ENCODE results near the gene RCBTB1.

The RCBTB1 gene

DNA sequence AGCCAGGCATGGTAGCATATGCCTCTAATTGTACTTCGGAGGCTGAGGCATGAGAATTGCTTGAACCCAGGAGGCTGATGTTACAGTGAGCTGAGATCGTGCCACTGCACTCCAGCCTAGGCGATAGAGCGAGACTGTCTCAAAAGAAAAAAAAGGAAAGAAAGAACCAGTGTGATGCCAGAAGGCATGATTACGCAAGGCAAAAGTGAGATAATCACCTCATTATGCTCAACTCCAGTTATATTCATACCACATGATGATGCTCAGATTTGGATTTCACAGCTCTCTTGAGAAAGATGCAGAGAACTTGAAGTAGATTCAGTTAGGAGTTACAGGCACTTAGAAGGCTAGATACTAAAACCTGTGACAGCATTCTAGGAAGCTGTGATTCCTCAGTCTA, 21.8 kb downstream of the RCBTB1 start:
- TF ChIP-seq RAD21 (IDR thresholded peaks at IDR 0.05; ENCODE audit: low read depth) (no peak), NFIC (IDR thresholded peaks at IDR 0.05) (no peak), EP300 (IDR thresholded peaks at IDR 0.05; ENCODE audit: borderline replicate concordance) (no peak), CREB1 (IDR thresholded peaks at IDR 0.05; ENCODE audit: low read depth) (no peak), TCF12 (IDR thresholded peaks at IDR 0.05; ENCODE audit: low read depth) (no peak), EGR1 (IDR thresholded peaks at IDR 0.05) (no peak), TEAD4 (IDR thresholded peaks at IDR 0.05) (no peak), FOXM1 (IDR thresholded peaks at IDR 0.05; ENCODE audit: borderline replicate concordance, low read depth) (no peak), ZBTB7A (IDR thresholded peaks at IDR 0.05; ENCODE audit: low read depth) (no peak), CEBPB (IDR thresholded peaks at IDR 0.05) (no peak)
- TF ChIP-seq, protein P1, sequence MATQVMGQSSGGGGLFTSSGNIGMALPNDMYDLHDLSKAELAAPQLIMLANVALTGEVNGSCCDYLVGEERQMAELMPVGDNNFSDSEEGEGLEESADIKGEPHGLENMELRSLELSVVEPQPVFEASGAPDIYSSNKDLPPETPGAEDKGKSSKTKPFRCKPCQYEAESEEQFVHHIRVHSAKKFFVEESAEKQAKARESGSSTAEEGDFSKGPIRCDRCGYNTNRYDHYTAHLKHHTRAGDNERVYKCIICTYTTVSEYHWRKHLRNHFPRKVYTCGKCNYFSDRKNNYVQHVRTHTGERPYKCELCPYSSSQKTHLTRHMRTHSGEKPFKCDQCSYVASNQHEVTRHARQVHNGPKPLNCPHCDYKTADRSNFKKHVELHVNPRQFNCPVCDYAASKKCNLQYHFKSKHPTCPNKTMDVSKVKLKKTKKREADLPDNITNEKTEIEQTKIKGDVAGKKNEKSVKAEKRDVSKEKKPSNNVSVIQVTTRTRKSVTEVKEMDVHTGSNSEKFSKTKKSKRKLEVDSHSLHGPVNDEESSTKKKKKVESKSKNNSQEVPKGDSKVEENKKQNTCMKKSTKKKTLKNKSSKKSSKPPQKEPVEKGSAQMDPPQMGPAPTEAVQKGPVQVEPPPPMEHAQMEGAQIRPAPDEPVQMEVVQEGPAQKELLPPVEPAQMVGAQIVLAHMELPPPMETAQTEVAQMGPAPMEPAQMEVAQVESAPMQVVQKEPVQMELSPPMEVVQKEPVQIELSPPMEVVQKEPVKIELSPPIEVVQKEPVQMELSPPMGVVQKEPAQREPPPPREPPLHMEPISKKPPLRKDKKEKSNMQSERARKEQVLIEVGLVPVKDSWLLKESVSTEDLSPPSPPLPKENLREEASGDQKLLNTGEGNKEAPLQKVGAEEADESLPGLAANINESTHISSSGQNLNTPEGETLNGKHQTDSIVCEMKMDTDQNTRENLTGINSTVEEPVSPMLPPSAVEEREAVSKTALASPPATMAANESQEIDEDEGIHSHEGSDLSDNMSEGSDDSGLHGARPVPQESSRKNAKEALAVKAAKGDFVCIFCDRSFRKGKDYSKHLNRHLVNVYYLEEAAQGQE (IDR thresholded peaks at IDR 0.05; ENCODE audit: low read depth) = no peak
- TF ChIP-seq, protein P2, sequence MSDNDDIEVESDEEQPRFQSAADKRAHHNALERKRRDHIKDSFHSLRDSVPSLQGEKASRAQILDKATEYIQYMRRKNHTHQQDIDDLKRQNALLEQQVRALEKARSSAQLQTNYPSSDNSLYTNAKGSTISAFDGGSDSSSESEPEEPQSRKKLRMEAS (IDR thresholded peaks at IDR 0.05) = no peak
- TF ChIP-seq, protein P3, sequence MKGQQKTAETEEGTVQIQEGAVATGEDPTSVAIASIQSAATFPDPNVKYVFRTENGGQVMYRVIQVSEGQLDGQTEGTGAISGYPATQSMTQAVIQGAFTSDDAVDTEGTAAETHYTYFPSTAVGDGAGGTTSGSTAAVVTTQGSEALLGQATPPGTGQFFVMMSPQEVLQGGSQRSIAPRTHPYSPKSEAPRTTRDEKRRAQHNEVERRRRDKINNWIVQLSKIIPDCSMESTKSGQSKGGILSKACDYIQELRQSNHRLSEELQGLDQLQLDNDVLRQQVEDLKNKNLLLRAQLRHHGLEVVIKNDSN (IDR thresholded peaks at IDR 0.05) = no peak

DNA sequence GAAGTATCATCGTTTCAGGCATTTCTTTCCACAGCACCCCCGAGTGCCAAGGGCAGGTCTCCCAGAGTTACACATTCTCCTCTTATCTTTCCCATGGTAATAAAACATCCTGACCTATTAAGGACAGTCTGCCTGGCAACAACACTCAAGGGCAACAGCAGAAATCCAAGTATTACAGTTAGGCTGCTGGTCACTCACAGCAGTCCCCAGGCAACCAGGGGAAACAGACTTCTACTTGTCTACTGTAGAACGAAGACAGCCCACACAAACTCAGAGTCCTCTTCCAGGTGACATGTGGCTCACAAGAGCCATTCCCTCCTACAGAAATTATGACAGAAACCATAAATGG, 24.3 kb downstream of the RCBTB1 start:
- no peak for TF ChIP-seq TAF1 (IDR thresholded peaks at IDR 0.05; ENCODE audit: low read depth)
- TF ChIP-seq TEAD4 (IDR thresholded peaks at IDR 0.05) = no peak
- TF ChIP-seq CEBPB (IDR thresholded peaks at IDR 0.05) = no peak
- TF ChIP-seq EP300 (IDR thresholded peaks at IDR 0.05; ENCODE audit: borderline replicate concordance) = no peak
- TF ChIP-seq FOXM1 (IDR thresholded peaks at IDR 0.05; ENCODE audit: borderline replicate concordance, low read depth) = no peak
- TF ChIP-seq, protein P1 (IDR thresholded peaks at IDR 0.05; ENCODE audit: low read depth) = no peak
- TF ChIP-seq YY1 (IDR thresholded peaks at IDR 0.05; ENCODE audit: low read depth) = no peak
- TF ChIP-seq, protein P2 (IDR thresholded peaks at IDR 0.05) = no peak
- no peak for TF ChIP-seq EGR1 (IDR thresholded peaks at IDR 0.05)
- TF ChIP-seq NFIC (IDR thresholded peaks at IDR 0.05) = no peak
- TF ChIP-seq RAD21 (IDR thresholded peaks at IDR 0.05; ENCODE audit: low read depth) = no peak
- TF ChIP-seq ZBTB7A (IDR thresholded peaks at IDR 0.05; ENCODE audit: low read depth) = no peak
- TF ChIP-seq TCF12 (IDR thresholded peaks at IDR 0.05; ENCODE audit: low read depth) = no peak
- no peak for TF ChIP-seq CREB1 (IDR thresholded peaks at IDR 0.05; ENCODE audit: low read depth)
- TF ChIP-seq, protein P3 (IDR thresholded peaks at IDR 0.05) = no peak

DNA sequence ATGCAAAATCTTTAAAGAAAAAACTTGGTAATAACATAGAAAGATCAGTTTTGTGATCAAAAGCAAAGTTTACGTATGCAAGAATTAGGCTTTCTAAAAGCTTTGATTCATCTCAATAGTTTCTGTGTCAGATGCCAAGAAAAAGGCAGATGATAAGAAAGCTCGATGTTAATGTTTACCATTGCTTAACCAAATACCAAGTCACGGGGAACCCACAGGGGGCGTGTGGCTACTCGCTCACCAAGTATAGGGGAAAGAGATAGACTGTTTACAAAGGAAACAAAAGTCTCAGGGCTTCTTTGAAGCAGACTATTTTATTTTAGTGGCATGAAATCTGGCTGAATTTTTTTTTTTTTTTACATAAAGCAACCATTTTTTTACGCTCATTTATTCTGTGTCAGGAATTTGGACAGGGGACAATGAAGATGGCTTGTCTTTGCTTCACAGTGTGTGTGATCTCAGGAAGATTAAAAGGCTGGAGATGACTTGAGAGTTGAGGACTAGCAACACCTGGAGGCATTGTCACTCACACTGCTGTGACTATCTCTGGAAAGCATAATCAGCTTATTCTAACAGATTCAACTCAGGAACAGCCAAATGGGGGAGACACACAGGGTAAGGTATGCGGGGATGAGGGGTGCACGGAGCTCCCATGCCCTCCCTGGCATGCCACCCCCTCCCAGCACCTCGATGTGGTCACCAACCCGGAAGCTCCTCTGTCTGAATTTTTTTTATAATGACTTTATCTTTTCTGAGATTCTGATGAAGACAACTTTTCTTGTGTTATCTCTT, 24.9 kb downstream of the RCBTB1 start:
- no peak for TF ChIP-seq RAD21 (IDR thresholded peaks at IDR 0.05; ENCODE audit: low read depth)
- TF ChIP-seq, protein P1 (IDR thresholded peaks at IDR 0.05; ENCODE audit: low read depth) = no peak

DNA sequence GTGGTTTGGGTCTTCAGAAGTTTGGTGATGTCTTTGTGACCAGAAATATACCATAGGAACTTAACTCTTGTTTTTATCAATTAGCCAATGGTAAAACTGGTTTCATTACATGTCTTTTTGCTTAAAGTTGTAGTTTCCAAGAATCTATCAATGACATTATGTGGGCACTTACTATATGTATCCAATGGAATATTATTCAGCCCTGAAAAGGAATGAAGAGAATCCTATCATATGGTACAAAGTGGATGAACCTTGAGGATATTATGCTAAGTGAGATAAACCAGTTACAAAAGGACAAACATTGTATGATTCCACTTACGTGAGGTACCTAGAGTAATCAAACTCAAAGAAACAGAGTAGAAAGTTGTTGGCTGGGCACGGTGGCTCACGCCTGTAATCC, 26.4 kb downstream of the RCBTB1 start:
- TF ChIP-seq, protein P3 (IDR thresholded peaks at IDR 0.05) = no peak
- TF ChIP-seq TEAD4 (IDR thresholded peaks at IDR 0.05) (no peak), YY1 (IDR thresholded peaks at IDR 0.05; ENCODE audit: low read depth) (no peak), CREB1 (IDR thresholded peaks at IDR 0.05; ENCODE audit: low read depth) (no peak), TCF12 (IDR thresholded peaks at IDR 0.05; ENCODE audit: low read depth) (no peak), ZBTB7A (IDR thresholded peaks at IDR 0.05; ENCODE audit: low read depth) (no peak), FOXM1 (IDR thresholded peaks at IDR 0.05; ENCODE audit: borderline replicate concordance, low read depth) (no peak), TAF1 (IDR thresholded peaks at IDR 0.05; ENCODE audit: low read depth) (no peak), EGR1 (IDR thresholded peaks at IDR 0.05) (no peak), RAD21 (IDR thresholded peaks at IDR 0.05; ENCODE audit: low read depth) (no peak), NFIC (IDR thresholded peaks at IDR 0.05) (no peak)

Data from Ishikawa (cell line).